NOMO-1 (cell line): Measurements from ENCODE around the gene IP6K1.
"Not testable (repeated sequence)": the region's sequence is repeated elsewhere in the genome, so short reads cannot be mapped to it uniquely, and the experiment has no call there.

Experiments used
- DNase-seq, 2 experiments: peaks; one replicate each; lab custom pipeline; 2025; ENCODE audit not compliant: unreplicated experiment in 2 of 2; lab: John Stamatoyannopoulos, UW

IP6K1 gene

GRCh38 chr3:49794926-49795905, 8.9 kb upstream of the IP6K1 start:
- DNase-seq = no peak

- DNase-seq = no peak
These were observed 8.1 kb upstream of the IP6K1 start for GRCh38 chr3:49794431-49794830.

GRCh38 chr3:49793486-49794085, 7.2 kb upstream of the IP6K1 start:
- no peak for DNase-seq

- no peak for DNase-seq
These were observed 6.2 kb upstream of the IP6K1 start for GRCh38 chr3:49792371-49793150.

- no peak for DNase-seq
These were observed 5.2 kb upstream of the IP6K1 start for GRCh38 chr3:49791571-49791970.

GRCh38 chr3:49790626-49791411, 4.5 kb upstream of the IP6K1 start:
- DNase-seq = no peak

GRCh38 chr3:49788056-49788455, 1.7 kb upstream of the IP6K1 start:
- DNase-seq = no peak

GRCh38 chr3:49787536-49787935, 1.2 kb upstream of the IP6K1 start:
- DNase-seq = no peak

- DNase-seq = no peak
These were observed 781 bp upstream of the IP6K1 start for GRCh38 chr3:49787182-49787464.

GRCh38 chr3:49785565-49786356, 581 bp downstream of the IP6K1 start:
- DNase-seq = peak in 1 of 2 experiments; percentile 51

- DNase-seq = not testable (repeated sequence)
These were observed 4.1 kb downstream of the IP6K1 start for GRCh38 chr3:49782277-49782676.

GRCh38 chr3:49781415-49782199, 4.7 kb downstream of the IP6K1 start:
- no peak for DNase-seq

- DNase-seq = not testable (repeated sequence)
These were observed 5.4 kb downstream of the IP6K1 start for GRCh38 chr3:49780975-49781365.

GRCh38 chr3:49780080-49780974, 6.0 kb downstream of the IP6K1 start:
- no peak for DNase-seq

- DNase-seq = no peak
These were observed 6.8 kb downstream of the IP6K1 start for GRCh38 chr3:49779358-49780079.

GRCh38 chr3:49776101-49776500, 10.2 kb downstream of the IP6K1 start:
- not testable (repeated sequence) for DNase-seq

GRCh38 chr3:49775538-49775937, 10.8 kb downstream of the IP6K1 start:
- DNase-seq = no peak
